ENCODE results near the gene SEMA4C.

The SEMA4C gene

DNA sequence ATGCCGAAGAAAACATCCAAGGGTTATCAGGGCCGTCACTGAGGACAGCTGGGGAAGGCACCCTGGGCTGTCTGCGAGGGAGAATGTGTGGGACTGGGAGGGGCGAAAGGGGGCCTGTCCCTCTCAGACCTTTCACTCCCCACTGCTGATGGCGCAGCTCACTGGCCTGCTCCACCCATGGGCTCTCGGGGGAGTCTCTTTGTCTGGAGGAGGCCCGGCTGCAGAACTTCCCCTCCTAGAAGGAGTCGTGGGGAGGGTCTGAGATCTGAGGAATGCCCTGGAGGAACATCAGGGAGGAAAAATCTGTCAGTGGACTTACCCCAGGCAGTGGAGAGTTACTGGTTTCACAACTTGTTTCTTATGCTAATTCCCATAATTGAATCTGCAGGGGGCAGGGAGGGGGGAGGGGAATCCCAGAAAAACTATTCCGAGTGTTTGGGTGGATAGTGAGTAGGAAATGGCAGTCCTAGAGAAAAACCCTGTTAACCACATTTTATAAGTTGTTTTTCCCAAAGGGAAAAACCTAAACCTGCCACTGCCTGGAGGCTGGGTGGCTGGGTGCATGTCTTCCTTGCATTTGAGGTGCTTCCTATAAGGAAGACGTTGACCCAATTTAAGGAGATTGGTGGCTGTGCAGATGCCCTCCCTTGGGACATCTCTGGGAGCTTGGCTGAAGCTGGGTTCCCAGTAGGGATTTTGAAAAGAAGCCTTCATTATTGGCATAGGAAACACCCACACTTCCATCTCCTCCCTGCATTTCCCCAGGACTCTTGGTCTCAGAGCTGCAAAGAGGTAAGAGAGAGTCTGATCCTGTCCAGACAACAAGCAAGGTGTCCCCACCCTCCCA lies 11.7 kb upstream of the SEMA4C start:
- no peak for DNase-seq

- no peak for DNase-seq
These were observed 11.0 kb upstream of the SEMA4C start for GRCh38 chr2:96880891-96881273.

GRCh38 chr2:96879545-96880040 lies 9.7 kb upstream of the SEMA4C start:
- DNase-seq: no peak

GRCh38 chr2:96878796-96879544 lies 9.1 kb upstream of the SEMA4C start:
- DNase-seq: no peak

- no peak for DNase-seq
These were observed 8.3 kb upstream of the SEMA4C start for GRCh38 chr2:96878171-96878570.

DNA sequence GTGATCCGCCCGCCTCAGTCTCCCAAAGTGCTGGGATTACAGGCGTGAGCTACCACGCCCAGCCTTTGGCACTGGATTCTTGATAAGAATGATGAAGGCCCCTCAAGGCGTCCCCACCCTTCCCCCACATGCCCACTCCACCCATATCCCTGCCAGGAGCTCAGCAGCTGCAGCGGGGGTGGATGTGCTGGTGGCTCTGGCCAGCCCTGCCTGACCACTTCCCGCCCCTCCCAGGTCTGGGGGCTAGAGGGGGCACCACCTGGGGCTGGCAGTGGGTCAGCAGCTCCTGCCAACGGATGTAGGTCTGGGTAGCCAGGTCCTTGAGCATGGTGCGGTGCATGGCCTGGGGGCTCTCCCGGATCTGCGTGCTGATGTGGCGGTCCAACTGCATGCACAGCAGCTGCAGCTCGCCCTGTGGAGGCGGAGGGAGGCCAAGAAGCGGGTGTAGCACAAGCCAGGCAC lies 7.8 kb upstream of the SEMA4C start:
- DNase-seq: no peak

- no peak for DNase-seq
These were observed 7.2 kb upstream of the SEMA4C start for GRCh38 chr2:96877042-96877451.

DNA sequence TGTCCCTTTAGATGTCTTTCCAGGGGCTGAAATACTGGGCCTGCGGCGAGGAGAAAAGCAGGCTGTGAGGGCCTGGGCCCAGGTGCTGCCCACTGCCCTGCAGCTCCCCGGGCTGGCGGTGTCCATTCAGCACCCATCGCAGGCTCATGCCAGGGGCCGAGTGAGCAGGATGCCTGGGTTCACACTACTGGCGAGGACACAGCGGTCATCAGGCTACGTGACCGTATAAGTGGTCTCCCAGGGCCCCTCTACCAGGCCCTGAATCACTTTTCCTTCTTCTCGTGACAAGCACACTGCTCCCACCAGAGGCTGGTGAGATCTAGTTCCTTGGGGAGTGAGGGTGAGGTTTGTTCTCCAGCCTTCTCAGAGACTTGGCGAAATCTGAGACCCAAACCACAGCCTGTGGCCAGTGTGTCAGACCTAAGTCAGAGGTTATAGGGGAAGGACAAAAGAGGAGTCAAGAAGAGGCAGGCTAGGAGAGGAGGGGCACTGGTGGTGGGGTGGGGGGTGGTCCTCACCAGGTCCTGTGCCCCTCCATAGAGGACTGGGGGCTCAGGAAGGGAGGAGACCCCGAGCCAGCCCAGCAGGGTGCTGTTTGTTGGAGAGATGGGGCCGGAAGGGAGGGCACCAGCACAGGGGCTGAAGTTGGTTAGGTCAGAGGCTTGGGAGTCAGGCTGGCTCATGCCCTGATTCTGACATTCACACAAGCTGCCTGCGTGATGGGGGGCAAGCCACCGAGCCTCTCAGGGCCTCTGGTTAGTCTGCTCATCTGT lies 6.6 kb upstream of the SEMA4C start:
- no peak for DNase-seq

DNA sequence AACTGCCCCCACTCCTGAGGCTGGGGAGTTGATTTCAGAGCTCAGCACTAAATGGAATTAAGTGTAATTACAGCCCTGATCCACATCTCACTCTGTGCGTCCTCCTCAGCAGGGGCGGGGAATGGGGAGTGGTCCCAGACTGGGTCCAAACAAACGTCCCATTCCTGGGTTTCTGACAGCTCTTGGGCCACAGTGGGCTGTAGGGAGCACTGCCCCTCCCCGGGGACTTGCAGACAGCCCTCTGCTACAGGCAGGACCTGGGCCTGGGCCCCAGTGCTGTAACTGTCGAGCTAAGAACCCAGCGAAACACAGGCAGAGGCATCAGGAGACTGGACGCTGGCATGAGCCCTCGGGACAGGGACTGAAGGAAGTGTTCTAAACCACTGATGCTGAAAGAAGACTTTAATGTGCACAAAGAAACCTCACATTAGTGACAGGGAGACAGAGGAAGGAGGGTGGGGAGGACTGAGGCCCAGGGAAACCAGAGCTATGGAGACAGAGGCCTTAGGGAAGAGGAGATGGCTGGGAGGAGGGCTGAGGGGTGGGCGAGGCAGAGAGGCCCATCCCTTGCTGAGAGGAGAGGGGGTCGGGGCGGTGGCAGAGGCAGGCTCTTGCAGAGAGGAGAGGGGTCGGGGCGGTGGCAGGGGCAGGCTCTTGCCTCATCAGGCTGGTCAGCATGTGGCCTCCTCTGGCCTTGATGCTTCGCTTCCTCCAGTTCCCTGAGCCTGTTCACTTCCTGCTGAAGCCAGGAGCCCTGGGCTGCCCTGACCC lies 5.8 kb upstream of the SEMA4C start:
- no peak for DNase-seq

GRCh38 chr2:96874198-96874831 lies 4.4 kb upstream of the SEMA4C start:
- no peak for DNase-seq

DNA sequence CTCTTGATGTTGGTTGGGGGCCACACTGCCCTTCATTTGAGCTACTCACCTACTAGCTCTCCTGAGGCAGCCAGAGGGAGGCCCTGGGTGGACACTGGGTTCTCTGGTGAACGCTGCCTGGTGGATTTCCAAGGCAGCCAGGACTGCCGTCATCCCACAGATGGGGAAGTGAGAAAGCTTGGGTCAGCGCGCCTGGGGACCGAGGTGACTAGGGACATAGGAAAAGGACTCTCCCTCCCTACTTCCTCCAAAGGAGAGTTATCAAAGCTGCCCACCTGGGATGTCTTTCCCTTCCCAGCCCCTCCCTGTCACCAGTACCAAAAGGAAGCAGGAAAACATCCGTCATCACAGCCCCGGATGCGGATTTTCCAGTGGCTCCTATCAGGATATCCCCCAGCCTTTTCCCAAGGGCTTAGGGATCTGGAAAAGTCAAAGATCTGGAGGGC lies 3.8 kb upstream of the SEMA4C start:
- no peak for DNase-seq

- no peak for DNase-seq
These were observed 2.9 kb upstream of the SEMA4C start for GRCh38 chr2:96872591-96873349.

DNA sequence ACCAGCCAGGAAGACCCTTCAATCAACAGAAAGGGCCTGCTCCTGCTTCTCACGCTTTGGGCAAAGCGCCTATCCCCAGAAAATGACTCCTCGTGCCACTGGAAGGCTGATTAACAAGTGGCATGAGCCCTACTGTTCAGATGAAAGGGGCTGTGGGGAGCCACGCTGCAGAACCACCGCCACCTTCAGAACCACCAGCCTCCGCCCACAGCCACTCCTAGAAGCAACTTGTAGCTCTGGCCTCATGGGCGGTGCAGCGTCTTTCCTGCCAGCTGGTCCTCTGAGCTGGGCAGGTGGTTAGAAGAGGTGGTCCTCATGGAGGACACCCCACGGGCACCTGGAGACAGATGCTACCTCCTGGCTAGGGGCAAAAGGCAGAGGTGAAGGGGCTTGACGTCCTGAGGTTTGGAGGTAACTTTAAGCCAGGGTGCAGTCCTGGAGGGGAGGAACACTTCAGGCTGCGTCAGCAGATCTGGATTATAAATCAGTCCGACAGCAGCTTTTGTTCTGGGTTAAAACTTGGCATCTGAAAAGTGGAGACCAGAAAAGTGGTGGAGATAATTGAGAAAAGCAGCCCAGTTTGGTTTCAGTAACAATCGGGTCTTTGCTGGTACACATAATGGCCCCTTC lies 861 bp upstream of the SEMA4C start:
- peak; percentile 65 for DNase-seq

- DNase-seq: no peak
These were observed 529 bp downstream of the SEMA4C start for GRCh38 chr2:96869281-96869821.

DNA sequence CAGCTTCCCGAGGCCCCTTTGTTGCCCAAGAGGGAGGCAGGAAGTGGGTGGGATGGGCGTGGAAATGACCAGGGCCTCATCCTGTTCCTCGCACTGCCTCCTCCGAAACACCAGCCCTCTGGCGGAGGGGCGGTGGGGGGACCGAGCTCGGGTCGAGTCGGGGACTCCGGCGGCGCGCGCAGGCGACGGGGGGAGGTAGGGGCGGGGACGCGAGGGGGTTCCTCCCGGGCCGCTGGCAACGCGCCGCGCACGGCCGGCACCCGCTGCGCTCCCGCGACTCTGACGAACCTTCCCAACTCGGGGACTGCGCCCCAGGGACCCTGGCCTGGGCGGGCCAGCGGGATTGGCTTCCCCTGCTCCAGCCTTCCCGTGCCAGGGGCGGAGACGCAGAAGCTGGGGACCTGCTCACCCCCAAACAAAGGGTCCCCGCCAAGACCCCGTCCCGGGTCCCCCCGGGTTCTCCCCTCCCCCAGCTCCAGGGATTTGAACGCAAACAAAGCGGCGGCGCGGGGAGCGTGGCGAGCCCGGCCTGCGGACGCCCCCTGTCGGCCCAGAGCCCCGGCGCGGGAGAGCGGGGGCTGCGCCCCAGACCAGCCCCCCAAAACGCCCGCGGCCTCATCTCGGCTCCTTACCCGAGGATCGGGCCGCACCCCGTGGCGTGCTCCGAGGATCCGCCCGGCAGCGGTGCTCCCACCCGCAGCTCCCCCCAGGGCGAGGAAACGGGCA lies 1.2 kb downstream of the SEMA4C start:
- DNase-seq: peak; percentile 51

DNA sequence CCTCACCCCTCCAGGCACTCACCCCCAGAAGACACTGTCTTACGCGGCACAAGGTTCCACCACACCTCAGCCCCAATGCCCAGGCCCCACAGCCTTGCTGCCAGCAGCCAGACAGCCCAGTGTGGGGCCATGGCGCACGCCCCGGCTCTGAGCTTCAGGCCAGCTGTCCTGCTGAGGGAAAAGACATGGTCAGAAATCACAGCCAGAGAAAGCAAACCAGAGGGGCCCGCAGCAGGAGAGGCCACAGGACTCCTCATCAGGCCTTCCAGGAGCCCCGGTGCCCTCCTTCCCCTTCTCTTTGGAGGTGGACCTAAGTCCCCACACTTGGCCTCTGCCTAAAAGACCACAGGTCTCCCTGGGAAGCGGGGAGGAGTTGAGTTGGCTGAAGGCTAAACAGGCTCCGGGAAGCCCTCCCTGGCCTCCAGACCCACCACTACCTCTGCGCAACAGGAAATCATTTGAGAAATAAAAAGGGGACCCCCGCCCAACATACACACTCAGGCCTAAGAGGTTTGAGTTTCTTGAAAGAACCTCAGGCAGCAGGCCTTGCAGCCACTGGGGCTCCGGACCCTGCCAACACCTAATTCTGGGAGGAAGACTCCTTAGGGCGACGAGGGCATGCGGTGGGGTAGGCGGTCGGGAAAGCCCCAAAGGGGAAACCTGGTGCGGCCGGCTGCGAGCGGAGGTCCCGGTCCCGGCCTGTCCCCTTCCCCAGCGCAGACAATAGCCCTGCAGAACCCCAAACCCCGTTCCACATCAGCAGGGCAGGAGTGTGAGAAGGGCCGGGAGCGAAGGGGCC lies 1.9 kb downstream of the SEMA4C start:
- no peak for DNase-seq

GRCh38 chr2:96866986-96867755 lies 2.7 kb downstream of the SEMA4C start:
- DNase-seq: no peak

DNA sequence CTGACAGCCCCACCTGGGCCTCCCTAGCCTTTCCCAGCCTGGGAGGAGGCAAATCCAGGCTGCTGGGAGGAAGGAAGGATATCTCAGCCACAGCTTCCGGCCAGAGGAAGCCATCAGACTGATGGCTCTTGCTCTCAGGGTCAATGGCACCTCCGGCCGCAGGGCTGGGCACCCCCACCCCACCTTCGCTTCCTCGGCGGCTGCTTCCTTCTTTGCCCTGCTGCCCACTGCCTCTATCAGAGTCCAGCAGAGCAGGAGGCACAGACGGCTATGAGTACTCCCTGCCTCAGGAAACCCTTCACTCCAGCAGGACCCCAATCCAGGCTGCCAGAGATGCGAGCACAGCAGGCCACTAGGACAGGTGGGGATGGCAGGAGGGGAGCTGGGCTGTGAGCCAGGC lies 3.3 kb downstream of the SEMA4C start:
- DNase-seq: no peak
